ENCODE measurements around the gene DUS2. TPM values are rescaled to one million over a fixed set of nuclear protein-coding genes. Genes with fewer than 3 reads are reported as not detected.

DUS2 gene
- total and polyA plus RNA-seq, 2 of the 8 experiments (the other 6 are each of a cell fraction or from before 2014, with no cell fraction given) = 17.2 to 27.0 TPM

GRCh38 chr16:68065716-68066305, 42.7 kb downstream of the DUS2 start:
- Histone ChIP-seq H3K36me3 (ENCODE audit: control insufficient read depth in 2 of 4, insufficient read depth in 4 of 4, low read length in 3 of 4) (peaks cover 2 to 22% (median 11%) of the 10 kb centered on the region in 4 experiments), H3K23ac (ENCODE audit: insufficient read length) (no peak overlapping the region), H2BK12ac (ENCODE audit: low read depth, low read length) (no peak overlapping the region), H3K4me2 (ENCODE audit: insufficient read depth in 1 of 2, low read depth in 2 of 2, low read length in 2 of 2) (no peak overlapping the region), H3K4me1 (replicated peaks in 1 of 4; ENCODE audit: control insufficient read depth in 3 of 4, insufficient read depth in 4 of 4, low read length in 3 of 4) (no peaks in the 10 kb centered on the region), H2AK5ac (ENCODE audit: low read depth, low read length) (no peak overlapping the region), H2BK5ac (ENCODE audit: low read depth, low read length) (no peak overlapping the region), H3K9ac (replicated peaks in 1 of 4; ENCODE audit: extremely low read depth in 1 of 4, low read depth in 3 of 4, low read length in 3 of 4) (no peak overlapping the region), H3K23me2 (ENCODE audit: low read depth, low read length) (no peaks in the 10 kb centered on the region), H3K4me3 (ENCODE audit: extremely low read depth in 1 of 4, insufficient read depth in 2 of 4, low read depth in 3 of 4, low read length in 4 of 4) (no peak overlapping the region), H3K56ac (replicated peaks; ENCODE audit: insufficient read length, low read depth, low read length) (no peak overlapping the region), H2BK15ac (ENCODE audit: low read length) (no peak overlapping the region), H3K79me1 (ENCODE audit: low read depth, low read length) (no peaks in the 10 kb centered on the region), H3K27me3 (replicated peaks in 1 of 4; ENCODE audit: control insufficient read depth in 3 of 4, extremely low read depth in 1 of 4, insufficient read depth in 3 of 4, low read length in 3 of 4) (no peaks in the 10 kb centered on the region; a peak in 1 of 7 replicates), H3K9me3 (ENCODE audit: insufficient read depth in 2 of 2, low read depth in 1 of 2, low read length in 1 of 2) (no peaks in the 10 kb centered on the region), H3K79me2 (ENCODE audit: control insufficient read depth in 1 of 2, insufficient read depth in 2 of 2, low read length in 2 of 2) (no peaks in the 10 kb centered on the region), H2AFZ (ENCODE audit: low read length) (no peak overlapping the region), H4K5ac (ENCODE audit: insufficient read length, low read depth, low read length) (no peak overlapping the region), H2BK20ac (ENCODE audit: low read length) (no peak overlapping the region), H3K14ac (ENCODE audit: insufficient read length) (no peak overlapping the region), H3K18ac (ENCODE audit: extremely low read depth, low read length) (no peak overlapping the region), H4K8ac (ENCODE audit: extremely low read depth, insufficient read depth, low read length) (no peak overlapping the region), H4K20me1 (replicated peaks in 1 of 2; ENCODE audit: control insufficient read depth in 1 of 2, insufficient read depth in 2 of 2, low read length in 2 of 2) (peaks cover 0 to 4% of the 10 kb centered on the region in 2 experiments), H3K27ac (ENCODE audit: low read depth, low read length) (no peak overlapping the region), H3K4ac (replicated peaks; ENCODE audit: insufficient read length, low read depth, low read length) (no peak overlapping the region), H4K91ac (replicated peaks; ENCODE audit: insufficient read length, low read length) (no peak overlapping the region), H2BK120ac (replicated peaks; ENCODE audit: low read depth, low read length) (no peak overlapping the region)
- WGBS, 2 experiments (ENCODE audit: extremely low coverage in 1 of 2, insufficient coverage in 1 of 2, insufficient read length in 1 of 2, insufficient replicate concordance in 2 of 2, low coverage in 1 of 2, low lambda C conversion rate in 2 of 2, missing lambda C conversion rate in 1 of 2) = 92% methylated on average over 6 of the region's 6 CpGs; no CpG with 5 or more reads in 1 of the 2 experiments
- no peak for DNase-seq (ENCODE audit: low read depth in 1 of 2, low spot score in 2 of 2)
- CTCF ChIA-PET (ENCODE audit: partially characterized antibody) = interaction anchor here (0.6 to 4.1 kb wide), 18 partner anchors 8 to 171 kb away, joined by 3 to 26 read pairs (median 4); partner anchors contain the start of genes DPEP2 and DUS2
- no peak for FAIRE-seq
- POLR2A ChIA-PET (ENCODE audit: partially characterized antibody) = interaction anchor here (1.4 to 2.0 kb wide), 3 partner anchors 11 to 124 kb away, joined by 3 to 6 read pairs (median 4); partner anchors contain the start of gene NFATC3
- no peak for TF ChIP-seq TEAD4 (IDR thresholded peaks at IDR 0.05; ENCODE audit: low read depth, low read length)
- no peak for TF ChIP-seq EGR1 (IDR thresholded peaks at IDR 0.05; ENCODE audit: borderline replicate concordance, low read depth, low read length)
- no peak for TF ChIP-seq CBX8 (IDR thresholded peaks at IDR 0.05; ENCODE audit: borderline replicate concordance, low read depth, low read length)
- TF ChIP-seq USF2 (IDR thresholded peaks at IDR 0.05; ENCODE audit: low read length) = no peak
- TF ChIP-seq ASH2L (IDR thresholded peaks at IDR 0.05; ENCODE audit: low read length) = no peak
- no peak for TF ChIP-seq TCF12 (IDR thresholded peaks at IDR 0.05; ENCODE audit: low read depth, low read length)
- TF ChIP-seq CREB1 (IDR thresholded peaks at IDR 0.05) = no peak
- no peak for TF ChIP-seq EZH2 (IDR thresholded peaks at IDR 0.05; ENCODE audit: low read depth, low read length, severe bottlenecking)
- no peak for TF ChIP-seq EP300 (IDR thresholded peaks at IDR 0.05; ENCODE audit: borderline replicate concordance in 1 of 2, low read depth in 2 of 2, low read length in 2 of 2)
- no peak for TF ChIP-seq GTF2F1 (IDR thresholded peaks at IDR 0.05; ENCODE audit: borderline replicate concordance, low read depth, low read length)
- no peak for TF ChIP-seq RNF2 (IDR thresholded peaks at IDR 0.05; ENCODE audit: borderline replicate concordance, low read depth, low read length, missing control alignments, poor library complexity, severe bottlenecking)

Data from H1 (cell line).